HG03457 (cell line): ENCODE data around the gene SETMAR.
"Not testable (repeated sequence)": the region's sequence is repeated elsewhere in the genome, so short reads cannot be mapped to it uniquely, and the experiment has no call there.

Experiments
- ATAC-seq: cut with Tn5 transposase; IDR thresholded peaks from one replicate; pipeline ENCODE4 v1.9.1; 2021; ENCODE audit warnings: moderate number of reproducible peaks; ENCODE audit not compliant: unreplicated experiment

Gene SETMAR

DNA sequence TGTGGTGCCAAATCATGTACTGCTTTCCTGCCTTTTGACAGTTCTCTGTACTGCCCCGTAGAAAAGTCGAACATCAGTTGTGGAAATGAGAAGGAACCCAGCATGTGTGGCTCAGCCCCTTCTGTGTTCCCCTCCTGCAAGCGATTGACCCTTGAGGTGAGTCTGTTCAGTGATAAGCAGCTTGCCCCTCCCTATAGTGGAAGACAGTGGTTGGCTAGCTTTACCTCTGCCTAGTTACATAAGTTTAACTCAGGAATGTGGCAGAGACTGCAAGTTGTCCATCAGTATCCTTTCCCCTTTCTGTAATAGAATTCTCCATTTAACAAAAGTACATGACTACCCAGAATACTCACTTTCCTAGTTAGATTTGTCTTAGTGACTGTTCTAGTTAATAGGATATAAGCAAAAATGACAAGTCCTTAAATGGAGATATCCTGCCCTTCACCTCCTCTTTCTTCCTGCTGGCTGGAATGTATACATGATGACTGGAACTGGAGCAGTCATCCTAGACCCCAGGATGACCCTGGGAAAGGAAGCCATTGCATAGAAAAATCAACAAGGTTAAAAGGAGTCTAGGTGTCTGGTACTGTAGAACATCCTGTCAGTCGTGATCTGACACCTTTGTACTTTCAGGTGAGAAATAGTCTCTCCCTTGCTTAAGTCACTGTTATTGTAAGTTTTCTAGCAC is 10.6 kb downstream of the SETMAR start:
- ATAC-seq = no peak

DNA sequence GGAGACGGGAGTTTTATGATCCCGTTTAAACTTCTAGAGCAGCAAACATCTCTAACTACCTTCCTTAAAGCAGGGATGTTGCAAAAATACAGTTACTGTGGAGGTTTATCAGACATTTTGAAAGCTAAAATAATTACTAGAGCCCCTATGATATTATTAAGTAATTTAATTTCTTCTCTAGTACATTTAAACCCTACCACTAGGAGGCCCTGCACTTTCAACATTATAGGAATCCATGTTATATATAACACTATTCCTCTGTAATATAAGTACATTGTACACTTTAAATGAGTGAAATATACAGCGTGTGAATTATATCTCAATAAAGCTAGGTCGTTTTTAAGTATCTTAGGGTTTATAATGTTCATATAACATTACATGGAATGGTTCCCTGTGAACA is 11.5 kb downstream of the SETMAR start:
- ATAC-seq = no peak

GRCh38 chr3:4320096-4320911 is 17.1 kb downstream of the SETMAR start:
- no peak for ATAC-seq

- no peak for ATAC-seq
These were observed 18.6 kb downstream of the SETMAR start for GRCh38 chr3:4321732-4322131.

DNA sequence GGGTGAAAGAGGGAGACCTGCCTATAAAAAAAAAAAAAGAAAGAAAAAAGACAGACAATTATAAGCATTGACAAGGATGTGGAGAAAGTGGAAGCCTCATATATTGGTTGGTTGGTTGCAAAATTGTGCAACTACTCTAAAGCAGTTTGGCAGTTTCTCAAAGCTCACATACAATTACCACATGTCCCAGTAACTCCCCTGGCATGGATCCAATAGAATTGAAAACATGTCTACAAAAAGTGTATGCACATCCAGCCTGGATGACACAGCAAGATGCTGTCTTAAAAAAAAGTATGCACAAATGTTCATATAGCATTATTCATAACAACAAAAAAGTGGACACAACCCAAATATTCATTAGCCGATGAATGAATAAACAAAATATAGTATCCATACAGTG is 19.5 kb downstream of the SETMAR start:
- ATAC-seq = no peak

GRCh38 chr3:4323246-4324027 is 20.3 kb downstream of the SETMAR start:
- ATAC-seq = no peak

DNA sequence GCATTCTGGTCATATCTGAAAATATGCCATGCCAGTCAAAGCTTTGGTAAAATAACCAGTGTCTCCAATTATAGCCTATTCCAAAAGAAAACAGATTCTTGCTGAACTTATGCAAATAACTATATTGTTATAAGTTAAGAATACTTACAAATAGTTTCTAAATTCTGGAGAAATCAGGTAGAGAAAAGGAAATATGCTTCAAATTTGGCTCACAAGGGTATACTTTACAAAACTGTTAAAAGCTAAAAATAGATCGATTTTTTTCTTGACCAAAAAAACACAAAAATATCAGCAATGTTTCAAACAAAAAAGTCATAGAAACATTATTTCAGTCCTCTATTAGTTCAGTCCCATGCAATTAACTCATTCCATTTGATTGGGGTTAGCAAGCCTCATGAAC is 23.7 kb downstream of the SETMAR start:
- ATAC-seq = no peak

DNA sequence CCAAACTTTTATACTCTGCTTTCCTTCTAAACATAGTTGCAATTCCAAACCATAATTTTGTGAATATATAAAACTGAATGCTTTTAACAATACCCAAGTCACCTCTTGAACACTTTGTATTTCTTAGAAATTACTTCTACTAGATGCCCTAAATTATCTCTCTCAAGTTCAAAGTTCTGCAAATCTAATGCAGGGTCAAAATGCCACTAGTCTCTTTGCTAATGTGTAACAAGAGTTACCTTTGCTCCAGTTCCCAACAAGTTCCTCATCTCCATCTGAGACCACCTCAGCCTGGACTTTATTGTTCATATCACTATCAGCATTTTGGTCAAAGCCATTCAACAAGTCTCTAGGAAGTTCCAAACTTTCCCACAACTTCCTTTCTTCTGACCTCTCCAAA is 26.6 kb downstream of the SETMAR start:
- not testable (repeated sequence) for ATAC-seq

DNA sequence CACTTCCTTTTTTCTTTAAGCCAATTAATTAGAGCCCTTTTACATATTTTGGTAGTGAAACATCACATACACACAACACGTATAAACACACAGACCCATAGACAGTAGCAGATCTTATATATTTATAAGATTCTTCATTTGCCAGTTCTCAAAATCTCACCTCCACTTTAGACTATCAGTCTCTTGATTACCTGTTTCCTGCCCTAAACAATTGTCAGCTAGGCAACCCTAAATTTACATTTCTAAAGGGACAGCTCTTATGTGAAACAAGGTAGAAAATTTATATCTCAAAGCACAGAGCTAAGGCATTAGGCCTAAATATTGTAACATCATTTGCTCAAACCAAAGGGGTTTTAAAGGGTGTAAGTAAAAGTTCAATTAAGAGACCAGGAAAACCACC is 28.9 kb downstream of the SETMAR start:
- no peak for ATAC-seq

GRCh38 chr3:4332574-4332973 is 29.4 kb downstream of the SETMAR start:
- no peak for ATAC-seq

- ATAC-seq = no peak
These were observed 29.8 kb downstream of the SETMAR start for GRCh38 chr3:4332991-4333390.

DNA sequence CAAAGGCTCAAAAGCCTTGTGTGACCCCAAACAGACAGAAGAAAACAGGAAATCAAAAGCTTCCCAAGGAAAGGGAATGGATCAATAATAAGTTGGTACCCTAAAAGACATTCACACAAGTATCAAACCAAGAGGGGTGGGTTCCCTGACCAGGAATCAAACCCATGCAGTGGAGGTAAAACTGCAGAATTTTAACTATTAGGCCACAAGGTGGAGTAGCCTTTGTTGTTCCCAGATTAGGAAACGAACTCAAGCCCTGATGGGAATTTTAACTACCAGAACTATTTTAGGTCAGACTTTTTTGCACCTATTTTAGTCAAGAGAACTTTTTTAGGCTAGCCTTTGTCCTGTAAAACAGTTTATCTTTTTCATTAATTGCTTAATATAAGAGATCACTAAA is 31.4 kb downstream of the SETMAR start:
- ATAC-seq = no peak

DNA sequence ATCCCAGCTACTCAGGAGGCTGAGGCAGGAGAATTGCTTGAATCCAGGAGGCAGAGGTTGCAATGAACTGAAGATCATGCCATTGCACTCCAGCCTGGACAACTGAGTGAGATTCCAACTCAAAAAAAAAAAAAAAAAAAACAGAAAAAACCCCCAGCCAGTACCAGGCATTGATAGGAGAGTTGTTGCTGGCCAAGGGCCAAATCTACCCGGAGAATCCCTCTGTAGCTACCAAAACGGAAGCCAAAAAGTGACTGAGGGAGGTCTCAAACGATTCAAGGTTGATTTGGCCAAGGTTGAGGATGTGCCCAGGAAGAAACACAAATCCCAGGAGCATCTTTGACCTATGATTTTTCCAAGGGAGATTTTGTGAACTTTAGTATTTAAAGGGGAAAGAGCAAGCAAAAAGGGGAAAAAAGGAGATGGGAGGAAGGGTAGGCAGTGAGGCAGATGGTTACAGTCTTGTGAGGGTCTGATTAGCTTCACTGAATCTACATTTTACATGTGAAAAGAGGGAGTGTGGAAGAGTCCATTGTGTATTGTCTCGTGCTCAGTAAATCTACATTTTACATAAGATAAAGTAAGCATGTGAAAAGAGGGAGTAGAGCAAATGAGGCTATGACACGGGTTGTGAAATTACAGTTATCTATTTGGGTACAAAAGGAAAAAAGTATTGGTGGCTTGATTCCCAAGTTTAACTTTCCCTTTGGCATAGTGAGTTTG is 32.8 kb downstream of the SETMAR start:
- no peak for ATAC-seq

- ATAC-seq = no peak
These were observed 33.8 kb downstream of the SETMAR start for GRCh38 chr3:4336850-4337546.

- no peak for ATAC-seq
These were observed 35.6 kb downstream of the SETMAR start for GRCh38 chr3:4338751-4339150.

DNA sequence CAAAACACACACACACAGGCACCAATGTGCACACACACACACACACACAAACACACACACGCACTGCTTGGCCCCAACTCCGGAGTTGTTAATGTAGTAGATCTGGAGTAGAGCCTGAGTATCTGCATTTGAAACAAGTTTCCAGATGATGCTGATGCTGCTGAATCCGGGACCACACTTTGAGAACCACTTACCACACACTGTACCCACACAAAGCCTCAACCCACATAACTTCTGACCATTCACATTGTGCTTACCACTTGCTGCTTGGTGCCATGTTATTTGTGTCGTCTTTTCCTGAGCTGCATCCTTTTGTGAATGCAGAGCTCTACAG is 36.9 kb downstream of the SETMAR start:
- no peak for ATAC-seq

DNA sequence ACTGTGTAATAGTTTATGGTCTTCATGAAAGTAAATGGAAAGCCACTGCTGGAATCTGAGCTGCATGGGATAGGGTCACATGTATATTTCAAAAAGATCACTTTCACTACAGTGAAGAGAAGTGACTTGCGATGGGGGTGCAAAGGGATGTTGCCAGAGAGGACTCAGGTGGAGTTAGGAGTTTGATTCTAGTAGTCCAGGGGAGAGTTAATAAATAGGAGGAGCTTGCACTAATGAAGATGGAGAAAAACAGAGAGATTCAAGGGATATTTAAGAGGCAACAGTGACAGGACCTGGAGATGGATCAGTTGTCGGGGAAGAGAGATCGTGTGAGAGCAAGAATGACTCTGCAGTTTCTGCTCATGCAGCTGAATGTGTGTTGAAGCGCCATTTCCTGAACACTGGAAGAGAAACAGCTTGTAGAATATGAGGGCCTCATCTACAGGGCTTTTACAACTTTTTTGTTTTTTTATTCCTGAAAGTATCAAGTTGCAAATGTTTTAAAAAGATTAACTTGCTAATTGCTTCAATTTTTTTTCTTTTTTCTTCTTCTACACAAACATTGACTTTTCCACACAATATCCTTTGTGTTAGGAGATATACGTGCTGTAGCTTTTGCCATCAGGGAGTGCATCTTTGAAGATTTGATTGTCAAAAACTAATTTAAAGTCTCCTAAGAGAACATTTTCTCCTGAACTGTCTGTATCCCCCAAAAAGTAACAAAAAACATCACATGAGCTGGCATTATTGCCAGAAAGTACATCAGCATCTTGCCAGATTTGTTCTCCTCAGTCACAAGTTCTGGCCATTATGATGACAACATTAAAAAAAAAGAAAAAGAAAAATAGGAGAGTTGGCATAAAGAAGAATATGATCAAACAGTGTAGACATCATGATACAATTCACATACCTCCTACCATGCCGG is 37.5 kb downstream of the SETMAR start:
- no peak for ATAC-seq

- ATAC-seq = no peak
These were observed 38.1 kb downstream of the SETMAR start for GRCh38 chr3:4341336-4341675.

- ATAC-seq = no peak
These were observed 40.1 kb downstream of the SETMAR start for GRCh38 chr3:4343258-4343657.

DNA sequence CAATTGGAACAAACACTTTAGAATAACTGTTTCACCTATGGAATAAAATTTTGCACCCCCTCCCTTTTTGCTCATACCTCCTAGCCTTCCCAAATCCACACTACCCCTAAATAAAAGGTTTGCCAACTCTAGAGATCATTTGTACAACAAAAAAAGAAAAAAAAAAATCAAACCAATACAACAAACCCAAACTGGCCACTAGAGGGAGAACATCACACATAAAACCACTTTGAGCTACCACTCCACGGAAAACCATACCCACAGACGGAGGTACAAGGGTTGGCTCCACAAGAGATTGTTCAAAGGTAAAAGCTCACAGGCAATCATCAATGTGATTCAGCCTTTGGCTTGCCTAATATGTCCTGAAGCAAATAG is 47.6 kb downstream of the SETMAR start:
- ATAC-seq = peak; percentile 74
